Measurements from ENCODE around the gene TRMT1. TPM values are rescaled to one million over a fixed set of nuclear protein-coding genes. Genes with fewer than 3 reads are reported as not detected.
A peak's percentile ranks its signal among the peaks of the same experiment; 100 is the strongest.

TRMT1 gene
- total and polyA plus RNA-seq, 2 donors = 16.5 to 31.2 TPM

DNA sequence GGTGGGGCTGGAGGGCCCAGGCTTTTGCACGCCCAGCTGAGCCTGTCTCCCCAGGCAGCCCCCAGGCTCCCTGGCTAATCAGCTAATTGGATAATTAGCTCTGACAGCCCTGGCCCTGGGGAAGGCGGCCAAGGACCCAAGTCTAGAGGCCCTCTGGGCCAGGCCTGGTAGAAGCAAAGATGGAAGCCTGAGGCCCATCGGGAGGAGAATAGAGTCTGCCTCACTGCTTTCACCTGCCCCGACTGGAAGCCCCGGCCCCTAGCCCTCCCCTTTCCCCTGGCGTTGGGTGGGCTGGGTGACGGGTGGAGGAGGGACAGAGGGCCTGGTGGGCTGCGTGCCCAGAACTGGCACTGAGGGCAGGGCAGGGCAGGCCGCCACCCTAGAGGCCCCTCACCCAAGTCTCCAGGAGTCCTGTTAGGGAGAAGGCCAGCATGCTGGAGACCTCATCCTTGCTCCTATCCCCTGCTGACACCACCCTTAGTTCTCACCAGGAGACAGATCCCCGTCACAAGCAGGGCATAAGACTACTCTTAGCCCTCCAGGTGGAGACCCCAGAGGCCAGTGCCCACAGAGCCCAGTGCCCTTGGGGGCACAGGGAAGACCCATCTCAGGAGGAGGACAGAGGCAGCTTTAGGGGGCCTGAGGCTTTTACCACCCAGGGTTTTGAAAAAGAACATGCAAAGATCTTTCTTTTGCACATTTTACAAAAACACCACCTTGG is 25.9 kb downstream of the TRMT1 start:
- WGBS = 72% methylated on average over 10 of the region's 10 CpGs
- Histone ChIP-seq H3K36me3 (ENCODE audit: insufficient read depth) (peaks cover 2% of the 10 kb centered on the region), H3K4me1 (ENCODE audit: insufficient read depth) (no peaks in the 10 kb centered on the region), H3K27ac (ENCODE audit: low read depth) (no peak overlapping the region), H3K4me3 (ENCODE audit: low read depth, low read length) (no peak overlapping the region)
- no peak for DNase-seq (ENCODE audit: extremely low spot score)

DNA sequence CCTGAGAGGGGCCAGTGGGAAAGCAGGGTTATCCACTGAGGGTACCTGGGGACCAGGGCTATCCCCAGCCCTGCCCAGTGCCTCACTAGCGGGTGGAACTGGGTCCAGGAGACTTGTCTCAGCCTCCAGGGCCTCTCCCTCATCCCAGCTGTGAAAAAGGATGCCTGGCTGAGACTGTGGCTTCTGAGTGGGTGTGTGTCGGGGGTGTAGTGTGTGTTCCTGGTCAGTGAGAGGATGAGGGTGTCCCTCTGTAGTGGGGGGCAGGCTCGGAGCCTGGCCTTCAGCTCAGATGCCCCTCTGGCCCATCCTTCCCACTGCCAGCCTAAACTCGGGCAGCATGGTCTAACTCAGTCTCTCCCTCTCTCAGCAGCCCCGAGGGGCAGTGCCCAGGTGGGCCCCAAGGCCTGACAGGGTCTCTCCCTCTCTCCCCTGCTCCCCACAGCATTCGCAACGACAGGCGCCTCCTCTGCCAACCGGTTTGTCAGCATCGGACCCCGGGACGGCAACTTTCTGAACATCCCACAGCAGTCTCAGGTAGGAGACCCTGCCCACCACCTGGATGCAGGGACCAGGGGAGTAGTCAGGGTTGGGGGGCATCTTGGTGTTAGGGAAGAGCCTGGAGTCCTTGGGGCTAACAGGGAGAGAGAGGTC is 26.6 kb downstream of the TRMT1 start:
- H3K4me3 ChIP-seq (ENCODE audit: low read depth, low read length) = no peak overlapping the region
- no peak for DNase-seq (ENCODE audit: extremely low spot score)
- 80% methylated on average over 12 of the region's 12 CpGs for WGBS
- H3K4me1 ChIP-seq (ENCODE audit: insufficient read depth) = no peaks in the 10 kb centered on the region
- H3K36me3 ChIP-seq (ENCODE audit: insufficient read depth) = peaks cover 2% of the 10 kb centered on the region
- no peak overlapping the region for H3K27ac ChIP-seq (ENCODE audit: low read depth)

DNA sequence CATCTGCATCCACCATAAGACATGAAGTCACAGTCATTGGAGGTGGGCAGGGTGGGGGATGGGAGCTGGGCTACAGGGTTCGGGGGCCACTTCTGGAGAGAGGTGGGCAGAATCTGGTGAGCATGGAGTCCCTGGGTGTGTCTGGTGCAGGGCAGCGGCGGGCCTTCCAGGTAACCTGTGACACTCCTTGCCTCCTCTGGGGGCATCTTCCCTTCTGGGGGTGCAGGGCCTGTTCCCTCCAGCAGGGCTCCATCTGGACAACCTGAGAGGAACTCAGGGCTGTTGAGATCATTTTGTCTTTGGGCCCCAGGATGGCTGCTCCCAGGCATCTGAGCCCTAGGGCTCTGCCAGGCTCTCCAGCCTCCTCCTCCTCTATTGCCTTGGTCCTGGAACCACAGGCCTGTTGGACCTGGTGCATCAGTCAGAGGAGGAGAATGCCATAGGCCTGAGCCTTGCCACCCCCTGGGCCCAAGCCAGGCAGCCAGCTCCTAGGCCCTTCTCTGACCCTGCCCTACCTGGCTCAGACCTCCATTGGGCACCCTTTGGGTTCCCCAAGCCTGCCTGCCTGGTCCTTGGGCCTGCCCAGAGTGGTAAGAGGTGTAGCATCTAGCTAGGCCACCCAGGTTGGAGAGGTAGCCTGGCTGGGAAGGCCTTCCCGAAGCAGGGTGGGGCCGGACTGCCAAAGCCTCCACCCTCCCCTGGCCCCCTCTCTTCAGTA is 27.2 kb downstream of the TRMT1 start:
- no peaks in the 10 kb centered on the region for H3K4me1 ChIP-seq (ENCODE audit: insufficient read depth)

DNA sequence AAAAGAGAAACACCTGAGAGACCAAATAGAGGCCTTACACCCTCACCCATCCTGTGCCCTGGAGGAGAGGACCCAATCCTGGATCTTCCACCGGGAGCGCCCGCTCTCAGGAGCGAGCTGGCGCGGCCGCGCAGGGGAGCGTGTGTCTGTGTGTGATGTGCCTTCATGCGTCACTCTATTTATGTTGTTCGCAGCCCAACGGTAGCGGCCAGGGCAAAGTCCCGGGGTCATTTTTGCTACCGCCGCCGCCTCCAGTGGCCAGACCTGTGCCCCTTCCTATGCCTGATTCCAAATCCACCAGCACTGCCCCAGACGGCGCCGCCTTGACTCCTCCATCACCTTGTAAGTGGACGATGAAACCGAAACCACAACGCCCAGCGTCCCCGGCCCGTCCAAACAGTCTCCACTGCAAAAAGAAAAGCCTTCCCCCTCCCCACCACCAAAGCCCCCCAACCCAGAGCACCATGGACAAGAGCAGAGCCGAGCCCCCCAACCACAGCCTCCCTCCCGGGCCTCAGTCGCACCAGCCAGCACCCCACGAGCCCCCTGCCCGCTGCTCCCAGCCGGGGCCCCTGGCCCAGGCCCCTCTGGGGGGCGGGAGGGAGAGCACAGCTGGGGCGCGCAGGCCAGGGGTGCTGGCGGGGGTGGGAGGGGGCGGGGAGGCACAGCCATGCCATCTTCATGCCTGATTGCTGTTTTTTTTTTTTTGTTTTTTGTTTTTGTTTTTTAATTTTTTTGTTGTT is 28.6 kb downstream of the TRMT1 start:
- no peak overlapping the region for H3K27ac ChIP-seq (ENCODE audit: low read depth)
- 84% methylated on average over 37 of the region's 37 CpGs for WGBS
- H3K36me3 ChIP-seq (ENCODE audit: insufficient read depth) = peaks cover 2% of the 10 kb centered on the region
- H3K4me1 ChIP-seq (ENCODE audit: insufficient read depth) = no peaks in the 10 kb centered on the region
- no peak for DNase-seq (ENCODE audit: extremely low spot score)
- no peak overlapping the region for H3K4me3 ChIP-seq (ENCODE audit: low read depth, low read length)

More for the DNA sequence above, 27.2 kb downstream of the TRMT1 start:
- H3K27ac ChIP-seq (ENCODE audit: low read depth) = no peak overlapping the region
- WGBS = 89% methylated on average over 5 of the region's 5 CpGs
- no peak overlapping the region for H3K4me3 ChIP-seq (ENCODE audit: low read depth, low read length)
- DNase-seq (ENCODE audit: extremely low spot score) = no peak
- peaks cover 2% of the 10 kb centered on the region for H3K36me3 ChIP-seq (ENCODE audit: insufficient read depth)

GRCh38 chr19:13087295-13087694 is 29.2 kb downstream of the TRMT1 start:
- 84% methylated on average over 12 of the region's 12 CpGs for WGBS
- Histone ChIP-seq H3K4me1 (ENCODE audit: insufficient read depth) (no peaks in the 10 kb centered on the region), H3K4me3 (ENCODE audit: low read depth, low read length) (no peak overlapping the region), H3K27ac (ENCODE audit: low read depth) (no peak overlapping the region), H3K36me3 (ENCODE audit: insufficient read depth) (peaks cover 2% of the 10 kb centered on the region)
- no peak for DNase-seq (ENCODE audit: extremely low spot score)

- 66% methylated on average over 2 of the region's 2 CpGs for WGBS
- Histone ChIP-seq H3K4me1 (ENCODE audit: insufficient read depth) (no peaks in the 10 kb centered on the region), H3K36me3 (ENCODE audit: insufficient read depth) (peaks cover 2% of the 10 kb centered on the region)
These were observed 30.2 kb downstream of the TRMT1 start for GRCh38 chr19:13086341-13086740.

DNA sequence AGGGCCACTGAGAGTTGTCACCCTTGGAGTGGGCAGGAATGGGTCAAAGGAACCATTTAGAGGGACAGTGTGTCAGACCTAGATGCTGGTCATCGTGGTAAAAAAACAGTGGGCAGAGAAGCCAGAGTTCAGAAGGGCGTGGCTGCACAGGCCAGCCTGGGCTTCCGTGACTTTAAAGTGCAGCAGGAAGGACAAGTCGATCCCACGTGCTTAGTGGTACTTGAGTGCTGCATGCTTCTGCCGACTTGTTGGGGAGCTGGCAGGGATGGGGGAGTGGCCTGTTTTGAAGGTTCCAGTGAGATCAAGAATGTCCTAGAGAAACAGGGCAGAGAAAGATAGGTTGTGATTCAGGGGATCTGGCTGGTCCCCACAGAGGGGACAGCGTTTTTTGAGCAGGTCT is 30.9 kb downstream of the TRMT1 start:
- Histone ChIP-seq H3K27ac (ENCODE audit: low read depth) (no peak overlapping the region), H3K4me1 (ENCODE audit: insufficient read depth) (no peaks in the 10 kb centered on the region), H3K4me3 (ENCODE audit: low read depth, low read length) (no peak overlapping the region), H3K36me3 (ENCODE audit: insufficient read depth) (peaks cover 2% of the 10 kb centered on the region)
- WGBS = 46% methylated on average over 7 of the region's 7 CpGs
- DNase-seq (ENCODE audit: extremely low spot score) = no peak

More at GRCh38 chr19:13086341-13086740, 30.2 kb downstream of the TRMT1 start:
- Histone ChIP-seq H3K4me3 (ENCODE audit: low read depth, low read length) (no peak overlapping the region), H3K27ac (ENCODE audit: low read depth) (no peak overlapping the region)
- DNase-seq (ENCODE audit: extremely low spot score) = no peak

DNA sequence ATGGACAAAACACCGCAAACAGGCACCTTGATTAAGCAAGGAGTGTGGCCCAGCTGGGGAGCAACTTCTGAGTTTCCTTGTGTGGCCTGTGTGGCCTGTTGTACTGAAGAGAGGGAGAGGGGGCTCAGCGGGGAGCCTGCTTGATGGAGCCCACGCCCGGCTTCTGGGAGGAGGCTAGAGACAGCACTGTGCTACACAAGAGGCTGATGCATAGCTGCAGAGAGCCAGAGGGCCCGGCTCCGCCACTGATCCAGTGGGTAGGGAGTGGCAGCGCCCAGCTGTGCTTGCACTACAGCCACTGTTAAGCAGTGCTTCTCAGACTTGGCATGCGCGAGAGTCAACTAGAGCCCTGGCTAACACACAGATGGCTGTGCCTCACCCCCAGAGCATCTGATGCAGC is 32.9 kb downstream of the TRMT1 start:
- no peak overlapping the region for H3K4me3 ChIP-seq (ENCODE audit: low read depth, low read length)
- peaks cover 2% of the 10 kb centered on the region for H3K4me1 ChIP-seq (ENCODE audit: insufficient read depth)
- H3K36me3 ChIP-seq (ENCODE audit: insufficient read depth) = peaks cover 2% of the 10 kb centered on the region
- WGBS = 81% methylated on average over 9 of the region's 9 CpGs
- no peak overlapping the region for H3K27ac ChIP-seq (ENCODE audit: low read depth)
- no peak for DNase-seq (ENCODE audit: extremely low spot score)

DNA sequence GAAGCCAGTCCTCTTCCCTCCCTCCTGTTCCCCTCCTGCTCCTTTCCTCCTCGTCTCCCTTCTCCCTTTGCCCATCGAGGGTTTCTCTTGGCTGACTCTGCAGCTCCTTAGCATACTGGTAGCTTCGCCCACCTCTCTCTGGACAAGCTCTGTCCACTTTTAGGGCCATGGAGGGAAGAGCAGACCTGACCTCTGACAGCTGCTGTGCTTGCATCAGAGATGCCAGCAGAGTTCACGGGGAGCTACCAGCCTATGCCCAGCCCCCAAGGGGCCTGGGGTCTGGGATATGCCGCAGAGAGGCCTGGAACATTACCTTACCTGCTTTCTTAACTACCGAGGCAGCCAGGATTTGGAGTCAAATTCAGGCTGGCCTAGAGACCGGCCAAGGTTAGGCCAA is 33.5 kb downstream of the TRMT1 start:
- Histone ChIP-seq H3K4me3 (ENCODE audit: low read depth, low read length) (no peak overlapping the region), H3K27ac (ENCODE audit: low read depth) (no peak overlapping the region), H3K4me1 (ENCODE audit: insufficient read depth) (peaks cover 2% of the 10 kb centered on the region), H3K36me3 (ENCODE audit: insufficient read depth) (peaks cover 2% of the 10 kb centered on the region)
- WGBS = 72% methylated on average over 7 of the region's 7 CpGs
- DNase-seq (ENCODE audit: extremely low spot score) = no peak

- 53% methylated on average over 14 of the region's 14 CpGs for WGBS
- DNase-seq (ENCODE audit: extremely low spot score) = no peak
- no peak overlapping the region for H3K27ac ChIP-seq (ENCODE audit: low read depth)
- H3K36me3 ChIP-seq (ENCODE audit: insufficient read depth) = no peaks in the 10 kb centered on the region
- peaks cover 2% of the 10 kb centered on the region for H3K4me1 ChIP-seq (ENCODE audit: insufficient read depth)
- H3K4me3 ChIP-seq (ENCODE audit: low read depth, low read length) = no peak overlapping the region
These were observed 34.1 kb downstream of the TRMT1 start for GRCh38 chr19:13082192-13083007.

DNA sequence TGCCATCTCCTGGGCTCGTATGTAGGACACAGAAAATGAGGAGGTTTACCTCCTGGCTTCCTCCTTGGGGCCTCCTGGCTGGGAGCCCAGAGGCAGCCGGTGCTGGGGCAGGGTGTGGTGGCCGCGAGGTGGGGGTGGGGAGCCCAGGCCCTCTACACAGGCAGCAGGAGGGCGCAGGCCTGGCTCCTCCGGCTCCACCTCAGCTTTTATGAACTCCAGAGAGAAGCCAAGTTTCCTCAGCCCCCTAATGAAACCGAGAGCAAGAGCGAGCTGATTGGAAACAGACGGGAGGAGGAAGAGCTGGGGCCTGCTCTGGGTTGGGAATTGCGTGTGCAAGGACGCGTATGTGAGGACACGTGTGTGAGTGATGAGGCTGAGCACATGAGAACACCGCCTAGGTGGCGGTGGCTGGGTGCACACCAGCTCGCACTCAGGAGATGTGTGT is 37.0 kb downstream of the TRMT1 start:
- H3K36me3 ChIP-seq (ENCODE audit: insufficient read depth) = no peaks in the 10 kb centered on the region
- no peak overlapping the region for H3K4me3 ChIP-seq (ENCODE audit: low read depth, low read length)
- WGBS = 20% methylated on average over 16 of the region's 16 CpGs
- peaks cover 2% of the 10 kb centered on the region for H3K4me1 ChIP-seq (ENCODE audit: insufficient read depth)
- DNase-seq (ENCODE audit: extremely low spot score) = peak; percentile 84
- peak overlapping the region; percentile 67 for H3K27ac ChIP-seq (ENCODE audit: low read depth)

DNA sequence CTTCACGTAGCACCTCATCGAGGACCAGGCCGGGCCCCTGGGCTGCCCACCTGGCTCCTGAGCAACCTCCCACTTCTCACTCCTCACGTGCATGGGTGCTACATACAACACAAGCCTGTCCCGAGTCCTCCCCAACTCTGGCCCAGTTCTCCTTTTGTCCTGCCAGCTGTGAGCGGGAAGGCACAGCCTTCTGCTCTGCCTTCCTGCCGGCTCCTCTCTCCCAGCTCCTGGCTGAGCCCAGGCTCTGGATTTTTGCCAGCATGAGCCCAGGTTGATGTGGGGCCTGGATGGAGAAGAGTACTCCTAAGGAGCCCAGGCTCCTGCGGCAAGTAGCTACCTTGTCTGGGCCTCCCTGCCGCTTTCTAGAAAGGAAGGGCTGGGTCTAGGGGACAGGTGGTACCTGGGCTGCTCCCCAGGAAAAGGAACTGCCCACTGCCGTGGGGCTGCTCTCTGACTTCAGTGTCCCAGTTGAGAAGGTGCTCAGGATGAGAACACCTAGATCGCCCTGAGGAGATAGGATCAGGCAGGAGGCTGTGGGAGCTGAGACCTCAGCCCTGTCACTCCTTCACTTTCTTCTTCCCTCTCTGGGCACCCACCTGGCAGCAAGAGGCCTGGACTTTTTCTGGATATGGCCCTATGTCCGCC is 37.5 kb downstream of the TRMT1 start:
- DNase-seq (ENCODE audit: extremely low spot score) = no peak
- Histone ChIP-seq H3K36me3 (ENCODE audit: insufficient read depth) (no peaks in the 10 kb centered on the region), H3K27ac (ENCODE audit: low read depth) (peak overlapping the region; percentile 67), H3K4me3 (ENCODE audit: low read depth, low read length) (no peak overlapping the region), H3K4me1 (ENCODE audit: insufficient read depth) (peaks cover 2% of the 10 kb centered on the region)
- 42% methylated on average over 12 of the region's 12 CpGs for WGBS
